Pancreas (tissue), 10 donors: Measurements from ENCODE around the gene MT3. TPM values are rescaled to one million over a fixed set of nuclear protein-coding genes. Genes with fewer than 3 reads are reported as not detected.

ENCODE experiments used
- ATAC-seq, 4 donors: fragments of 200-7000 bp; cut with Tn5 transposase; one replicate each; pipeline versions ENCODE4 v1.8.0 to v1.9.1; 2020; ENCODE audit warnings: mild to moderate bottlenecking in 4 of 4, moderate library complexity in 4 of 4
- DNase-seq, 6 donors: peaks; one replicate each; pipeline ENCODE4 v3.0.0-alpha.2; 2020
- FAIRE-seq: peaks from 2 replicates; lab custom pipeline; 2012; peaks lifted over from hg19 to GRCh38; lab: Jason Lieb, UNC
- H3K27ac ChIP-seq, 4 donors: fragments of 200-600 bp; sonication (generic); 1 replicate in 3 of 4; 2 replicates in 1 of 4; pipeline versions ENCODE4 v1.5.0 to v1.8.0; 2020
- H3K27me3 ChIP-seq, 4 donors: fragments of 200-600 bp; one replicate each; pipeline ENCODE4 v1.8.0; 2021
- H3K36me3 ChIP-seq, 3 donors: fragments of 200-600 bp; sonication (generic) in 1 of 3; one replicate each; pipeline versions ENCODE4 v1.5.0 to v1.8.0; 2020 to 2021
- H3K4me1 ChIP-seq, 3 donors: fragments of 200-600 bp; one replicate each; pipeline ENCODE4 v1.8.0; 2021
- H3K4me3 ChIP-seq, 4 donors: fragments of 200-600 bp; sonication (generic) in 2 of 4; one replicate each; pipeline versions ENCODE4 v1.5.0 to v1.8.0; 2020 to 2021
- H3K9me3 ChIP-seq, 4 donors: fragments of 200-600 bp; one replicate each; pipeline ENCODE4 v1.8.0; 2021
- CTCF ChIP-seq, 4 donors: fragments of 200-600 bp; sonication (generic) in 3 of 4; IDR thresholded peaks; one replicate each; pipeline versions ENCODE4 v1.5.0 to v1.8.0; 2021; ENCODE audit warnings: antibody characterized with exemption in 4 of 4
- WGBS, 2 donors: extraction: QIAGEN DNeasy Blood & Tissue Kit; methylation state at CpG; one replicate each; pipeline ENCODE4 v1.1.7; 2013; 5-methylcytosine and 5-hydroxymethylcytosine counted together
- intact Hi-C, 3 donors: fragments of 100-400 bp; cut with DNase I; formaldehyde crosslinking; loops; one replicate each; pipeline versions ENCODE4 v1.11.1 to v1.14.2; 2022
- polyA plus RNA-seq, 2 donors: library from polyadenylated mRNA; stranded (reverse); fragments of 200-250 nt; gene quantifications; one replicate each; pipeline ENCODE4 v1.2.3, GENCODE V29; 2013
- total RNA-seq, 6 donors: library from RNA; stranded (reverse); fragmentation: NEBNext Ultra II Directional in 4 of 6; extraction: Animal tissue kit (Norgen Biotek cat#: 25700) in 4 of 6; gene quantifications; one replicate each; pipeline versions ENCODE4 v1.2.1 to v1.2.4, GENCODE V29; 2021 to 2023
- donor health status: healthy with polysubstance abuse.
- donor health status: DM: no; HTN: no; CAD: no; lungs with moderate emphysema.
- donor health status: DM: no; HTN: no; CAD: no.
- donor health status: control.
- donor health status: control.
- donor health status: Bipolar disorder and iron deficiency.
- donor health status: DM: yes; HTN: yes; CAD: no.
- donor health status: DM: no; HTN: no; CAD: no.
- donor health status: DM: no; HTN: no; CAD: no.
- donor health status: DM: yes; HTN: yes; CAD: no.

The MT3 gene
- total and polyA plus RNA-seq, 8 donors: 0.41 to 4.6 (median 0.75) TPM; not detected in 4

GRCh38 chr16:56628486-56629350, 39.4 kb downstream of the MT3 start:
- Histone ChIP-seq H3K27ac (no peak overlapping the region), H3K4me1 (peaks cover 0 to 9% (median 9%) of the 10 kb centered on the region in 3 donors), H3K36me3 (no peaks in the 10 kb centered on the region), H3K27me3 (no peaks in the 10 kb centered on the region), H3K4me3 (no peak overlapping the region), H3K9me3 (no peaks in the 10 kb centered on the region)
- TF ChIP-seq CTCF (IDR thresholded peaks at IDR 0.05): no peak
- FAIRE-seq (no peak), ATAC-seq (no peak), DNase-seq (no peak)
- intact Hi-C loops: no loop called here
- 55 to 62% methylated on average over 9 of the region's 9 CpGs for WGBS, 2 donors

GRCh38 chr16:56629531-56629930, 40.2 kb downstream of the MT3 start:
- no peak for TF ChIP-seq CTCF (IDR thresholded peaks at IDR 0.05)
- H3K36me3 ChIP-seq: no peaks in the 10 kb centered on the region
- intact Hi-C loops: no loop called here
- DNase-seq: no peak
- no peak for FAIRE-seq
- no peak for ATAC-seq
- H3K4me1 ChIP-seq: peaks cover 0 to 9% (median 9%) of the 10 kb centered on the region in 3 donors
- no peak overlapping the region for H3K27ac ChIP-seq
- no peak overlapping the region for H3K4me3 ChIP-seq
- no peaks in the 10 kb centered on the region for H3K9me3 ChIP-seq
- 55 to 67% methylated on average over 3 of the region's 3 CpGs for WGBS, 2 donors
- H3K27me3 ChIP-seq: no peaks in the 10 kb centered on the region

GRCh38 chr16:56630134-56630533, 40.8 kb downstream of the MT3 start:
- 65 to 69% methylated on average over 3 of the region's 3 CpGs for whole genome bisulfite sequencing, 2 donors
- FAIRE-seq: no peak

GRCh38 chr16:56631197-56631596, 41.9 kb downstream of the MT3 start:
- no peak for TF ChIP-seq CTCF (IDR thresholded peaks at IDR 0.05)
- peak overlapping the region in 1 of 4 donors; percentile 68 for H3K27ac ChIP-seq
- DNase-seq: no peak
- H3K9me3 ChIP-seq: no peaks in the 10 kb centered on the region
- WGBS, 2 donors: 92 to 96% methylated on average over 10 of the region's 10 CpGs
- no peaks in the 10 kb centered on the region for H3K36me3 ChIP-seq
- H3K4me3 ChIP-seq: no peak overlapping the region
- no peaks in the 10 kb centered on the region for H3K27me3 ChIP-seq
- intact Hi-C loops: no loop called here
- ATAC-seq: no peak
- FAIRE-seq: no peak
- peaks cover 0 to 9% (median 9%) of the 10 kb centered on the region in 3 donors for H3K4me1 ChIP-seq

More at GRCh38 chr16:56630134-56630533, 40.8 kb downstream of the MT3 start:
- TF ChIP-seq CTCF (IDR thresholded peaks at IDR 0.05): no peak
- intact Hi-C loops: no loop called here
- ATAC-seq (no peak), DNase-seq (no peak)
- no peak overlapping the region for H3K4me3 ChIP-seq
- H3K36me3 ChIP-seq: no peaks in the 10 kb centered on the region
- no peaks in the 10 kb centered on the region for H3K27me3 ChIP-seq
- no peak overlapping the region for H3K27ac ChIP-seq
- no peaks in the 10 kb centered on the region for H3K9me3 ChIP-seq
- peaks cover 0 to 9% (median 9%) of the 10 kb centered on the region in 3 donors for H3K4me1 ChIP-seq

GRCh38 chr16:56631832-56632155, 42.5 kb downstream of the MT3 start:
- WGBS, 2 donors: 19 to 42% methylated on average over 9 to 14 of the region's 14 CpGs
- ATAC-seq: no peak
- no peak for DNase-seq
- H3K27me3 ChIP-seq: no peaks in the 10 kb centered on the region
- no peak for TF ChIP-seq CTCF (IDR thresholded peaks at IDR 0.05)
- H3K9me3 ChIP-seq: no peaks in the 10 kb centered on the region
- FAIRE-seq: no peak
- H3K4me1 ChIP-seq: peaks cover 0 to 6% (median 4%) of the 10 kb centered on the region in 3 donors
- H3K36me3 ChIP-seq: no peaks in the 10 kb centered on the region
- intact Hi-C loops: no loop called here
- H3K27ac ChIP-seq: peak overlapping the region; percentile 64 to 74 (median 68)
- H3K4me3 ChIP-seq: peak overlapping the region; percentile 24 to 65 (median 50)
